Embryonic facial prominence (tissue), 1 donor: ENCODE measurements around the gene MEP1A.

Experiments used
- DNase-seq: peaks from one replicate; pipeline ENCODE4 v3.0.0-alpha.2; 2016; ENCODE audit errors: extremely low spot score

The MEP1A gene

GRCh38 chr6:46777476-46778346, 15.5 kb upstream of the MEP1A start:
- no peak for DNase-seq

GRCh38 chr6:46781478-46782378, 11.5 kb upstream of the MEP1A start:
- peak; percentile 53 for DNase-seq

- no peak for DNase-seq
These were observed 8.7 kb upstream of the MEP1A start for GRCh38 chr6:46784535-46784934.

GRCh38 chr6:46787871-46788540, 5.2 kb upstream of the MEP1A start:
- DNase-seq = no peak

GRCh38 chr6:46788791-46789190, 4.4 kb upstream of the MEP1A start:
- DNase-seq = no peak

- DNase-seq = no peak
These were observed 3.5 kb upstream of the MEP1A start for GRCh38 chr6:46789434-46790354.

- no peak for DNase-seq
These were observed 2.8 kb upstream of the MEP1A start for GRCh38 chr6:46790355-46790874.

GRCh38 chr6:46792635-46793034, 554 bp upstream of the MEP1A start:
- DNase-seq = no peak

GRCh38 chr6:46794068-46794467, 879 bp downstream of the MEP1A start:
- no peak for DNase-seq

- no peak for DNase-seq
These were observed 2.6 kb downstream of the MEP1A start for GRCh38 chr6:46795816-46796215.

- no peak for DNase-seq
These were observed 3.8 kb downstream of the MEP1A start for GRCh38 chr6:46796848-46797580.

- DNase-seq = no peak
These were observed 6.5 kb downstream of the MEP1A start for GRCh38 chr6:46799657-46800056.

GRCh38 chr6:46808806-46809205, 15.6 kb downstream of the MEP1A start:
- no peak for DNase-seq

- no peak for DNase-seq
These were observed 21.9 kb downstream of the MEP1A start for GRCh38 chr6:46815130-46815529.

- no peak for DNase-seq
These were observed 23.4 kb downstream of the MEP1A start for GRCh38 chr6:46816626-46817025.

GRCh38 chr6:46819561-46819960, 26.4 kb downstream of the MEP1A start:
- DNase-seq = no peak

- DNase-seq = no peak
These were observed 28.3 kb downstream of the MEP1A start for GRCh38 chr6:46821458-46821881.

GRCh38 chr6:46828939-46829338, 35.8 kb downstream of the MEP1A start:
- DNase-seq = no peak

- DNase-seq = no peak
These were observed 39.6 kb downstream of the MEP1A start for GRCh38 chr6:46832816-46833215.
